Measurements from ENCODE around the gene POR. TPM values are rescaled to one million over a fixed set of nuclear protein-coding genes. Genes with fewer than 3 reads are reported as not detected.

POR gene
- total and polyA plus RNA-seq, 2 of the 13 experiments (the other 11 are each of a cell fraction or from before 2014, with no cell fraction given) = 145 to 266 TPM

- TF ChIP-seq NR2C2 (CRISPR knock-in tag; IDR thresholded peaks at IDR 0.05; ENCODE audit: borderline replicate concordance) (peak; percentile 91), ZSCAN30 (CRISPR knock-in tag; IDR thresholded peaks at IDR 0.05) (0 out of 2 replicates have a peak, but pooled peaks have one; percentile 57), ZNF17 (CRISPR knock-in tag; IDR thresholded peaks at IDR 0.05) (no peak), WIZ (CRISPR knock-in tag; IDR thresholded peaks at IDR 0.05) (no peak), TP53 (CRISPR knock-in tag; conservative IDR thresholded peaks at IDR 0.05) (no peak), ZZZ3 (CRISPR knock-in tag; IDR thresholded peaks at IDR 0.05; ENCODE audit: borderline replicate concordance) (no peak), EEA1 (CRISPR knock-in tag; IDR thresholded peaks at IDR 0.05; ENCODE audit: borderline replicate concordance) (no peak), SALL1 (CRISPR knock-in tag; IDR thresholded peaks at IDR 0.05) (peak; percentile 93), NFE2 (CRISPR knock-in tag; IDR thresholded peaks at IDR 0.05) (no peak), RFXANK (CRISPR knock-in tag; IDR thresholded peaks at IDR 0.05) (no peak), ZNF546 (CRISPR knock-in tag; conservative IDR thresholded peaks at IDR 0.05) (no peak), SNRNP70 (IDR thresholded peaks at IDR 0.05; ENCODE audit: low read depth, low read length) (no peak), ZBTB43 (CRISPR knock-in tag; conservative IDR thresholded peaks at IDR 0.05) (no peak), GRHL1 (CRISPR knock-in tag; conservative IDR thresholded peaks at IDR 0.05) (no peak), POGK (CRISPR knock-in tag; conservative IDR thresholded peaks at IDR 0.05) (no peak), TEAD2 (CRISPR knock-in tag; IDR thresholded peaks at IDR 0.05) (no peak), ZNF770 (CRISPR knock-in tag; IDR thresholded peaks at IDR 0.05) (peak; percentile 49), CHD2 (IDR thresholded peaks at IDR 0.05; ENCODE audit: low read depth, low read length) (no peak), GABPA (IDR thresholded peaks at IDR 0.05; ENCODE audit: low read depth, low read length) (no peak), GABPA (CRISPR knock-in tag; IDR thresholded peaks at IDR 0.05; ENCODE audit: low read depth) (no peak), ZFX (CRISPR knock-in tag; IDR thresholded peaks at IDR 0.05; ENCODE audit: low read depth) (peak; percentile 71), ZSCAN29 (CRISPR knock-in tag; conservative IDR thresholded peaks at IDR 0.05) (peak; percentile 45; the same call in 1 of the 2 replicates), ZNF691 (CRISPR knock-in tag; IDR thresholded peaks at IDR 0.05; ENCODE audit: borderline replicate concordance, low read depth) (no peak)
Measured at GRCh38 chr7:75962607-75963380, 47.8 kb downstream of the POR start (continued).
